NK-92 (cell line): ENCODE results near the gene CRABP1.

ENCODE experiments used
- DNase-seq: peaks from one replicate; lab custom pipeline; 2025; ENCODE audit not compliant: unreplicated experiment; lab: John Stamatoyannopoulos, UW

The CRABP1 gene

DNA sequence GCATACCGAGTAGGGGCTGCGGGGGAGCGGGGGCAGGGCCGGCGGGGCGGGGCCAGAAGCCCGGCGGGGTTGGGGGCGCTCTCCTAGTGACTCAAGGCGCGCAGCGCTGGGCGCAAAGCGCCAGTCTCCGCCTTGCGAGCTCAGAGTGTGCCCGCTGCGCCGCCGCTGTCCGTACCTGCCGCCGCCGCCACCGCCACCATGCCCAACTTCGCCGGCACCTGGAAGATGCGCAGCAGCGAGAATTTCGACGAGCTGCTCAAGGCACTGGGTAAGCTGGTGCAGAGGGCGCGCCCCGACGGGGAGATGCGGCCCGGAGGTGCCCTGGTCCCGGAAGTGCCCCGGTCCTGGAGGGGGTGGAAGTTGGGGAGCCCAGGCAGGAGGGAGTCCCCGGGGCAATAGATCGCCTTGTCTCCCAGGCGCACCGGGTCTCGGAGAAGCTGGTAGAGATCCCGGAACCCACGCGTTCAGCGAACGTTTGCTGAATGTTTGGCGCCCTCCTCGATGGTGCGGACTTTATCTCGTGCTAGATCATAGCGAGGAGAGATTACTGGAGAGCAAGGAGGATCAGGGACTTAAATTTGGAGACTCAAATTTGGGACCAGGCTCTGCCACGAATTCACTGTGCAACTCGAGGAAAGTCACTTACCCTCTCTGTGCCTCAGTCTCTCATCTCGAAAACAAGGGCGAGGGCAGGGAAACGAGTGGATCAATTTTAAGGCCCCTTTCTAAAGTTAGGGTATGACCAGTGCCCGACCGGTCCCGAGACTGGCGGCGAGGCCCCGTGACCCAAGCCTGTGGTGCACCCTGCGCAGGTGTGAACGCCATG lies at the start of gene CRABP1:
Gene CRABP1 (plus strand): TSS at position 123 of the 826 bp plus-strand sequence. CDS start 76 bp downstream, at position 199.
- DNase-seq = no peak

DNA sequence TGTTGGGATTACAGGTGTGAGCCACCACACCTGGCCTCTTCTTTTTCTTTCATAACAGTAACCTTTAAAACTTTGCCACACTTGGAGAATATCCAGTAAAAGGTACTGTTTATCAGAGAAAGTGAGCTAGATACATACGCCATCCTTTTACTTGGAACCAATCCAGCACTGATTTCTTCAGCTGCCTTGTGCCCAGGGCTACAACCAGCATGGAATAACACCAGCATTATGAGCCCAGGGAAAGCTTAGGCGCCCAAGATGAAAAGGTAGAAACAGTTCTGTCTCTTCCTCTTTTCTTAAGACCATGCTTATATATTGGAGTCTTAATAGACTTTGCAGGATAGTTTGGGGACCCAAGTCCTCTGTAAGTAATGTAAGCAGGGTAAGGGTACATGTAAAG lies 49.1 kb upstream of the CRABP1 start:
- DNase-seq = no peak

DNA sequence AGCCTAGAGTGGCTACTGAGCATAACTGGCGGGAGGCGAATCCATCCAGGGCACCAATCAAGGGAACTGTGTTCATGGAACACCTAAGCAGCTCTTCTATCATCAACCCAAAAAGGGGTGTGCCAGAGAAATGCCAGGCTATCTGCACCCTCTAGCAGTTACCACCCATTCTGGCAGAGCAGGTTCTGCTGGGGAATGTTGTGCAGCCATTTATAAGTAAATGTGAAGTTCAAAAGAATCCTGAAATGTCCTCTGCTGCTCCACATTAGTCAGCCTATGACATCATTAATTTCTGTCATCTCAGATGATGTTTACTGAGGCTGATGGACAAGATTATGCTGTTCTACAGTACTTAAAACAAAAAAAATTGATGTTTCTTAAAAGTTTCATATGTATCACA lies 48.5 kb upstream of the CRABP1 start:
- no peak for DNase-seq

DNA sequence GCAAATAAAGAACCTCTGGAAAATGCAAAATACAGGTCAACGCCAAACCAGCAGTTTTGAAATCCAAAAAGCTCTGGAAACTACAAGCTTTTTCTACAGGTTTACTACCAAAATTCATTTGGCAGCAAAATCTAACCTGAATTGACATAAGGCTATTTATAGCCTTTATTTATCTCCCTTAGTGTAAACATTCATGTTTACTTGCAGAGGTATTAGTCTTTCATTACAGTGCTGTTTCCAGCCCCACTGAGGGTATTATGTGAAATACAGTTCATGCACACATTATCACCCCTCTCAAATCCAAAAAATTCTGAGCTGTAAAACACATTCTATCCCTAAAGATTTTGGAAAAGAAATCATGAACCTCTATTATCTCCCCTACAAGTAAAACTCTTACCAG lies 47.9 kb upstream of the CRABP1 start:
- DNase-seq = no peak

DNA sequence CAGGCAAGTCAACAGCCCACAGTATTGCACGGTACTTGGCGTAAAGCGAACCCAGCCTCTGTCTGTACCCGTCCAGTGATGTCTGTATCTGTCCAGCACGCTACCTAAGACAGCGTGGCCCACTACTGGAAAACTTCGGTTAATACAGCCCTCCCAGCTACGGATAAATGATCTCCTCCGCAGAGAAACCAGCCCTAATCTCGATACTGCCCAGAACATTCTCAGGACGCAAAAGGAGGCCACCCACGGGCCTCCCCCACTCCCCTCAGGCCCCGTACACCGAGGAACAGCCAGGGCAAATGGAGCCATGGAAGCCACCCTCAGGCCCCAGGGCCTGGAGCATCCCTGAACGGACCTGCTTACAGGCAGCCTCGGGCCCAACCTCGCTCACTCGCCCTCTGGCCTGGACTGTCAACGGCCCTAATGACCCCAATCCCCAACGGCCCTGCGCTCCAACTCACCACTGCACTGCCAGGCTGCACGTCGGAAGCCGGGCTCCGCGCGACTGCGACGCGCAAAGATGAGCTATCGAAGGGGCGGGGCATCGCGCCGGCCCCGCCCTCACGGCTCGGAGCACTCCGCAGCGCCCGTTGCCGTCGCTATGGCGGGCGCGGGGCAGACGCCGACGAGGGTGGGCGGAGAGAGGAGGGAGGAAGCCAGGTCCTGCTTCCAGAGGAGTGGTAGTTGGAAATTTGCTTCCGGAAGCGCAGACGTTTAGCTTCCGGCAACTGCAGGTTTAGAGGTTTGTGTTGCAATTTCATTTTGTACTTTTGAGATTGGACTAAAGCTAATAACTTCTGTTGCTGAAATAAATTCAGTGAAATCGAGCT lies 40.8 kb upstream of the CRABP1 start, which contains the start of gene SKIC8:
Gene SKIC8 (minus strand): TSS at position 509 of the 830 bp plus-strand sequence. CDS start 3,923 bp downstream, outside the sequence.
- no peak for DNase-seq

DNA sequence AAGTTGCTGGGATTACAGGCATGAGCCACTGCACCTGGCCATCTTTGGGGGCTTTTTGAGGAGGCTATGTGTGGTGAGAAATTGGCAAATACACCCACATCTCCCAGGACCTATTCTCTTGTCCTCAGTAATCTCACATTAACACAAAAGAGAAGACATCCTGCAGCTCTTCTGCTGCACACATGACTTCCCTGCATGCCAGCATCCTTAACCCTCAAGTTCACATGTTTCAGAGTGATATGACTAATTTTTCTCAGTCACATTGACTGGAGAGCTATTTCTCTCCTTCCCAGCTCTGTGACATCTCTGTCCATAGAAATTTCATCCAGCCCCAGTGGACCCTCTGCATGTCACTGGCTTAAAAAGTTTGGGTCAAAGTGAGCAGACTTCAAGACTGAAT lies 38.8 kb upstream of the CRABP1 start:
- no peak for DNase-seq

DNA sequence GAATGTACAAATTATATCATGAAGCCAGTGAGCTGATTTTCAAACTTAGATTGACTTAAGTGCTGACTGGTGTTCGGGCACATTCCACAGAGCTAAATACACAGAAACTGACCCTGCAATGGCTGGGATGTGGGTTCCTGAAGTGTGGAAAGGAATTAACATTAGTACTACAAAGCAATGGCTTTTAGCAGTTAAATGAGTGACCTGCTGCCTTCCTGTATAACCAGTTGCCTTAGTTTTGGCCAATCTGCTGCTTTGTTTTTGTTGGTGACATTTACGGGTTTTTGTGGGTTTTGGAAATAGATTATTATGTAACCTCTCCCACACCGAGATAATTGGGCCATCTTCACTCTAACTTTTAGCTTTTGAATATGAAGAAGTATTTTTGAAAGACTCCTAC lies 38.3 kb upstream of the CRABP1 start:
- DNase-seq = no peak

DNA sequence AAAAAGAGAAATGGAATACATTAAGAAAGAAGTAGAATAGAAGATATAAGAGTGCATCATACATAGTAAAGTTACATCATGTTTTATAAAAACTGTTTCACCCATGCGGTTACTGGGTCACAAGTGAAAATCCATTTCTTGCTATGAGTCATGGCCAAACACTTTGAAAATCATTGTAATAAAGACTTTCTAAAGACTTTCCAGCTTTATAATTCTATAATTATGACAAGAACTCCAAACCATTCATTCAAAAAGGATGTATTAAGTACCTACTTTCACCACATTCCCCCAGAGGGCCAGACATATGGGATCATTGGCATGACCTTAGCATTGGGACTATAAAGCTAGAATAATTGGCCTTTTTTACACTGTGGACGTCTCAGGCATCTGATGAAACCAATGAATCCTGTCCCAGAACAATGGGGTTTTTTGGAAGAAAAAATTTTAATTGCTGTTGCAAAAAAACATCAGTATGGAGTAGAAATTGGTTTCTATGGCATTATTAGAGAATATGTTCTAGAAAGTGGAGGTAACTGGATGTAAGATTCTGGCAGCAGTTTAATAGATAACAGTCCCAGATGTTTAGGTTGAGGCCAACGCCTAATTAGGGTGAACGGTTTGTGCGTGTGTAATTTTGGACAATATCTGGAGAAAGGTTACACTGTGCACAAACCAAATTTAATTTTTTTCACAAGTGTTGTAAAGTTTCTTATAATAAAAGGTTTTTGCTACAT lies 37.4 kb upstream of the CRABP1 start:
- no peak for DNase-seq

DNA sequence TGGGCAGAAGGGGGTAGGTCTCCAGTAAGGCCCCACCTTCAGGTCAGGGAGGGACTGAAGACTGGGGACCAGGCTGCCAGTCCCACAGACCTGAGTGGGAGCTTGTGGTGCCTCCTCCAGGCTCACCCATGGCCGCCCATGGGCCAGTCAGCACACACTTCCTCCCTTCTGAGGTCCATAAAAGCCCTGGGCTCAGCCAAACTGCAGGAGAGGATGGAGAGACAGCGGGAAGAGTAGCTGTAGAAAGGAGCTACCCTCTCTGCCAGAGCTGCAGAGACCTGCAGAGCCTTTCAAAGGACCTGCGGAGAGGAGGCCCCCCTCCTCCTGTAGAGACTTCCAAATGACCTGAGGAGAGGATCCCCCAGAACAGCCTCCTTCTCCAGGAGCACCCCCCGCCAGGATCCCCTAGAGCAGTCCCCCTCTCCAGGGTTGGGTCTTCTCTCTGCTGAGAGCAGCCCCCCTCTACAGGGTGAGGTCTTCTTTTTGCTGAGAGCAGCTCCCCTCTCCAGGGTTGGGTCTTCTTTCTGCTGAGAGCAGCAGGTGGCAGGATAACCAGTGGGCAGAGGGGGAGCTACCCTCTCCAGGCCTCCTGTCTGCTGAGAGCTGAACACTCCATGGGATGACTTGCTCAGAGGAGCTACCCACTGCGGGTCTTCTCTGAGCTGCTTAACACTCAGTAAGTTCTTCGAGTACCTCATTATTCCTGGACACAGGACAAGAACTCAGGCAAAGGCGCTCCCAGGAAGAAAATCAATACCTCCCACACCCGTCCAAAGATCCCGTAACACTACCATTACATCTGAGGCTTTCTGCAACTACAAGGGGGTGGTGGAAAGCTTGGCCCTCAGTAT lies 35.7 kb upstream of the CRABP1 start:
- no peak for DNase-seq

DNA sequence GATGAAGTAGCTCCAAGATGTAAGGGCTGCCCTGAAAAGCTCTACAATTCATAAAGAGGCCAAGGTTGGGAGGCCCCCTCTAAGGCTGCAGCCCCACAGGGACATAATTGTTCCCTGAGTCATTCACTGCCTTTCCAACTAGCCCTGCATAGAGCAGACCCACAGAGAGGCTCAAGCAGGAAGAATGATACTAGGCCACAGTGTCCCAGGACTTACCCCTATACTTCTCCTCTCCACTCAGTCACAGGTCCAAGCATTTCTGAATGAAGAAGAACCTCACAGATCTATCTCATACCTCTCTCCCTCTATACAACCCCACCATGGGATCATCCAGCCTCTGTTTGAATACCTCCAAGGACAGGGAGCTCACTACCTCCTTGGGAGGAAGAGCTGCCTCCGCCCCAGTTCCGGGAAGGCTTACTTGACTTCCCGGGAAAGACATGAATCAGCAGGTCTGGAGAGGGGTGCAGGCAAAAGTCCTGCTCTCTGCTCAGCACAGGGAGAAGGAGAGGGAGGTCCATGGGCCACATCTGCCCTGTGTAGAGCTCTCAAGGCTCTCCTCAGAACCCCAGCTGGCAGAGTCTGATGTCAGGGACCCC lies 33.9 kb upstream of the CRABP1 start:
- no peak for DNase-seq

DNA sequence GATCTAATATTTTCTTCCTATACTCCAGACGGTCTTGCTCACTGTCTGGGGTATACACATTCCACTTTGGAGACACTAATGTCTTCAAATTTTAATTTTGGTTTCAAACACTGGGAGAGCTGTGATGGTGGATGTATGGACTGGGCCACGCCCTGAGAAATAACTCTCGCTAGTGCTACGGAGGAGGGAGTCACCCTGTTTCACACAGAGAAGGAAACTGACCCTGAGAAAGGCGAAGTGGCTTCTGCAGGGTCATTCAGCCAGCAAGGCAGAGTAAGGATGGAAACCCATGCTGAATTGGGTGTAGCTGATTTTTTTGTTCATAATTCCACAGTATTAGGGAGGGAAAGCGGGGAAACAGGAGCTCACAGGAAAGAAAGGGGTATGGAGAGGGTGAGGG lies 32.2 kb upstream of the CRABP1 start:
- no peak for DNase-seq

DNA sequence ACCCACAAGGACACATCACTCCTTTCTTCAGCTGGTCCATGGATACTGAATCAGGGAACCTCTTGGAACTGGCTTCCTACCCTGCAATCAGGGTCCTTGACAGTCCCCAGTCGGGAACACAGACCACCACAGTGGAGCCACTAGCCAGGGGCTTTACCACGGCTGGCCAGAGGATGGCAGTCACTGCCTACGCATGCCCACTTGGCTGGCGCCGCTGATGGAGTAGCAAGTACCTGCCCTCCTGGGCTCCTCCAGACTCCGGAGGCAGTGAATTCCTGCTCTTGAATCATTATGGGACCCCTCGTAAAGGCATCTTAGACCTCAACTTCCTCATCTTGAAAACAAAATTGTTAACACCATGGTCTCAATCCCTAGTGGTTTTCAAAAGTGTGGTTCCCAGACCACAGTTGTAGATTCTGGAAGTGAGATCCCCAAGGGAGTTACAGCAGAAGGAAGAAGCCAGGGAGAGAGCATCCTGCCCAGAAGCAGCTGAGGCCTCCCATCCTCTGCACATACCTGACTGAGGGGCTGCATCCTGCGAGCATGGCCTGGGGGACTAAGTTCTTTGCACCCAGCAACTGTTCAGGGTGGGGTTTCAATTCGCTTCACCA lies 31.6 kb upstream of the CRABP1 start:
- DNase-seq = no peak

DNA sequence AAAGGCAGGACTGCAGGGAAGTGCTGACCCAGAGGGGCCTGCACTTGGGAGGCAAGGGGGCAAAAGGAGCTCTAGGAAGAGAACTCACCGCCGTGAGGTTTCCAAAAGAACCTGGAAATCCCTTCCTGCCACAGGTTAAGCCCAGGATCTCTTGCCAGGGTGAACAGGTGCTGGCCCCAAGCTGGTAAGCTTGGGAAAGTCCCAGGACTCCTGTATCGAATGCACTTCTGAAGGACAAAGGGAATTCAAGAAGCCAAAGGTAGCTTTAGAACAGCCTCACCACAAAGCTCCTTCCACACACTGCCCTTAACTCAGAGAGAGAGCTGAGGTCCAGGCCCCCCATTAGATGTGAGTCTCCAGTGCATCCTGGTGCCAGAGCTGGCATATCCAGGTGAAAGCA lies 28.9 kb upstream of the CRABP1 start:
- DNase-seq = no peak

DNA sequence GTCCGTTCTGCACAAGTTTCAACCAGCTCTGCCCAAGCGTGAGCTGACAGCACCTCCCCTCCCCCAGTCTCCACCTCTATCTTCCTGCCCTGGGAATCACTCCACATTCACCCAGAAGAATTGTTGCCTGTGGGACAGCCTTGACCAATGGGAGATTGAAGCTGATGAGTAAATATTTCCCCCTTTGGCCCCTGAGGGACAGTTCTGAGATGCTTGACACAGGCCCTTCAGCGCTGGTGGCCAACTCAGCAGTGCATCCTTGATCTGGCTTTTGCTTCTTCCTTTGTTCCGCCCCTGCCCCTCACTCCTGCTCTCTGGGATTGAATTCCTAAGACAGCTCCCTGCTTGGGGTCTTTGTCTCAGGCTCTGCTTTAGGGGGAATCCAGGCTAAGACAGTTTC lies 27.6 kb upstream of the CRABP1 start:
- no peak for DNase-seq

DNA sequence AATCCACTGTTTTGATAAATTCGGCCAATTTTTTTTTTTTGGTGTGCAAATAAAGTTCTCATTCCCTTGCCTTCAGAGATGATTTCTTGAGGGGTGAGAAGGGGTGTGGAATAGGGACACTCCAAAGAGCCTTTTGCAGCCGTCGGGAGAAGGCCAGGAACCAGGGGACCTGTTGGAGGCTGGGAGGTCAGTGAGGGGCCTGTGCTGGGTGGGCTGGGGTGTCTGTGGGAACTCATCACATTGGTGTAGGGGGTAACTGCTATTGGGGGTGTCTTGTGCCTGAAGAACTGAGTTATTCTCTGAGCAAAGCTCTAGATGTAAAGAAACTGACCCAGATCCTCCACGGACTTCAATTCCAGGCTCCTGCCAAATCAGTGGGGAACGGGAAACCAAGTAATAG lies 27.2 kb upstream of the CRABP1 start:
- DNase-seq = no peak

DNA sequence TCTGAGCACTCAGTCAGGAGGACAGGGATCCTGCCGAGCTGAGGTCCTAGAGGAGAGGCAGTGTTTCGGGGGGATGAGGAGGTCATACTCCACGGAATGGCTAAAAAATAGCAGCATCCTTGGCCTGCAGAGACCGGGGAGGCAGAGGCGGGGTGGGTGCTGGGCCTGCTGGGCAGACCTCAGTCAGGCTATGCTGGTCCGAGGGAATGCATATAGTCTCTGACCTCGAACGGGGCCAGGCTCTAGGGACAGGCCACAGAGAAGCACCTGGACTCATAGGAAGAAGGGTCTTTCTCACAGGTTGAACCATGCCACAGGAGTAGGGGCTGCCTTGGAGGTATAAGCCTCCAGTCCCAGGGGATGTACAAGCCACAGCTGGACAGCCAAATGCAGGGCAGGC lies 26.8 kb upstream of the CRABP1 start:
- DNase-seq = no peak

DNA sequence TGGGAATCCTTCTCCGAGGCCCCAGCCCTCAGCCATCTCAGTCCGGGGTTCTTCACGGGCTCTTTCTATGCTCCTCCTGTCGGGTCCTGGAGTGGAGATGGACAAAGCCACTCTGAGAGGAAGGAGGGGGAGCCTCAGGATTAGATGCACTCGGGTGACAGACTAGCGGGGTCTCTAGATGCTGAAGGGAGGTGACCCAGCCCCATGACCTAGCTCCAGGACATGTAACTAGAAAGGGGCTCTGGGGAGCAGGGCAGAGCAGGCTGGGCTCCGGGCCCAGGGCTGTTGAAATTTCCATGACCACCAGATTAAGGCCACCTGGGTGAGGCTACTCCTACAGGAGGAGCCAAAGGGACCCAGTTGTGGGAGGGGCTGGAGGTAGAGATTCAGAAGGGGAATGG lies 26.0 kb upstream of the CRABP1 start:
- DNase-seq = no peak

DNA sequence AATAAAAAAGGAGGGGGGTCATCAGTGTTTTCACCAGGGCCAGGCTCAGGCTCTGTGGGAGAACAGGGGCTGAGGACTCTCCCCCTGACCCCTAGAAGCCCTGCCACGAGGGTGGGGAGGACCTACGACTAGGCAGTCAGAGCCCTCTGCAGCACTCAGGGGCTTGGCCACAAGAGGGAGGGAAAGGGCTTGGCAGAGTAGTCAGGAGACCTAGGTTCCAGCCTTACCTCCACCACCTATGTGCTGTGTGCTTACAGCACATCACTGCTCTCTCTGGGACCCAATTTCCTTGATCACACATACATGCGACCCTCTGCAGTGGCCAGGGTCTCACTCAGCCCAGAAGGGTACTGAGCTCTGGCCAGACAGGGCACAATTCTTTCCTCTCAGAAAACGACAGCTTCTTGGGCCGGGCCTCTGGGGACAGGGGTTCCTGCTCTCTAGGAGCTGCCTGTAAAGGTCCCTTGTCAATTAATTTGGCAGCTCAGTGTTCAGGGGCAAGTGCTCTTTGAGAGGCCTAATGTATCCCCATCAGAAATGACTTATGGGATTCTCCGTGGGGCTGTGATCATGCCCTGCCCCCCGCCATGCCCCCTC lies 24.4 kb upstream of the CRABP1 start:
- DNase-seq = no peak
